ENCODE data around the gene MACIR. TPM values are rescaled to one million over a fixed set of nuclear protein-coding genes. Genes with fewer than 3 reads are reported as not detected.

MACIR gene
- total and polyA plus RNA-seq, 2 donors from 2014 or later = 7.1 to 7.4 TPM

- TF ChIP-seq CTCF (IDR thresholded peaks at IDR 0.05; ENCODE audit: borderline replicate concordance, extremely low read depth, insufficient read depth) = no peak
- no peak for FAIRE-seq
- H3K36me3 ChIP-seq (ENCODE audit: control insufficient read depth in 2 of 3, insufficient read depth in 3 of 3, low read length in 3 of 3) = no peaks in the 10 kb centered on the region
- no peak overlapping the region for H3K4me3 ChIP-seq (ENCODE audit: low read length in 3 of 3)
- H3K9me3 ChIP-seq (ENCODE audit: control insufficient read depth in 2 of 3, insufficient read depth in 1 of 3, low read length in 3 of 3) = no peaks in the 10 kb centered on the region
- DNase-seq = no peak
- H3K9ac ChIP-seq (ENCODE audit: low read length in 3 of 3) = no peak overlapping the region
- H3K27ac ChIP-seq (ENCODE audit: low read depth in 2 of 2, low read length in 2 of 2) = no peak overlapping the region
- no peaks in the 10 kb centered on the region for H3K27me3 ChIP-seq (ENCODE audit: control insufficient read depth, insufficient read depth, low read length)
- intact Hi-C loops (cut with DNase I) = no loop called here
- H3K4me1 ChIP-seq (ENCODE audit: control insufficient read depth in 2 of 3, insufficient read depth in 2 of 3, low read depth in 1 of 3, low read length in 3 of 3) = no peaks in the 10 kb centered on the region
Measured at GRCh38 chr5:103245761-103246160, 12.8 kb upstream of the MACIR start.

- no peaks in the 10 kb centered on the region for H3K36me3 ChIP-seq (ENCODE audit: control insufficient read depth in 2 of 3, insufficient read depth in 3 of 3, low read length in 3 of 3)
- H3K27me3 ChIP-seq (ENCODE audit: control insufficient read depth, insufficient read depth, low read length) = no peaks in the 10 kb centered on the region
- DNase-seq (no peak), FAIRE-seq (no peak)
- intact Hi-C loops (cut with DNase I) = no loop called here
- no peak overlapping the region for H3K27ac ChIP-seq (ENCODE audit: low read depth in 2 of 2, low read length in 2 of 2)
- no peaks in the 10 kb centered on the region for H3K9me3 ChIP-seq (ENCODE audit: control insufficient read depth in 2 of 3, insufficient read depth in 1 of 3, low read length in 3 of 3)
- no peak overlapping the region for H3K4me3 ChIP-seq (ENCODE audit: low read length in 3 of 3)
- no peak overlapping the region for H3K9ac ChIP-seq (ENCODE audit: low read length in 3 of 3)
- no peak for TF ChIP-seq CTCF (IDR thresholded peaks at IDR 0.05; ENCODE audit: borderline replicate concordance, extremely low read depth, insufficient read depth)
- no peaks in the 10 kb centered on the region for H3K4me1 ChIP-seq (ENCODE audit: control insufficient read depth in 2 of 3, insufficient read depth in 2 of 3, low read depth in 1 of 3, low read length in 3 of 3)
Measured at GRCh38 chr5:103247118-103247517, 11.4 kb upstream of the MACIR start.

- Histone ChIP-seq H3K4me1 (ENCODE audit: control insufficient read depth in 2 of 3, insufficient read depth in 2 of 3, low read depth in 1 of 3, low read length in 3 of 3) (no peaks in the 10 kb centered on the region), H3K4me3 (ENCODE audit: low read length in 3 of 3) (no peak overlapping the region), H3K27ac (ENCODE audit: low read depth in 2 of 2, low read length in 2 of 2) (no peak overlapping the region), H3K27me3 (ENCODE audit: control insufficient read depth, insufficient read depth, low read length) (no peaks in the 10 kb centered on the region), H3K36me3 (ENCODE audit: control insufficient read depth in 2 of 3, insufficient read depth in 3 of 3, low read length in 3 of 3) (no peaks in the 10 kb centered on the region), H3K9ac (ENCODE audit: low read length in 3 of 3) (no peak overlapping the region), H3K9me3 (ENCODE audit: control insufficient read depth in 2 of 3, insufficient read depth in 1 of 3, low read length in 3 of 3) (no peaks in the 10 kb centered on the region)
- no peak for DNase-seq
- no peak for TF ChIP-seq CTCF (IDR thresholded peaks at IDR 0.05; ENCODE audit: borderline replicate concordance, extremely low read depth, insufficient read depth)
- FAIRE-seq = no peak
- intact Hi-C loops (cut with DNase I) = no loop called here
Measured at GRCh38 chr5:103249068-103249467, 9.5 kb upstream of the MACIR start.

GRCh38 chr5:103254921-103255320 lies 3.6 kb upstream of the MACIR start:
- FAIRE-seq = no peak
- H3K4me3 ChIP-seq (ENCODE audit: low read length in 3 of 3) = no peak overlapping the region
- no peak overlapping the region for H3K27ac ChIP-seq (ENCODE audit: low read depth in 2 of 2, low read length in 2 of 2)
- no peak for TF ChIP-seq CTCF (IDR thresholded peaks at IDR 0.05; ENCODE audit: borderline replicate concordance, extremely low read depth, insufficient read depth)
- no peak for DNase-seq
- H3K36me3 ChIP-seq (ENCODE audit: control insufficient read depth in 2 of 3, insufficient read depth in 3 of 3, low read length in 3 of 3) = no peaks in the 10 kb centered on the region
- intact Hi-C loops (cut with DNase I) = no loop called here
- no peaks in the 10 kb centered on the region for H3K4me1 ChIP-seq (ENCODE audit: control insufficient read depth in 2 of 3, insufficient read depth in 2 of 3, low read depth in 1 of 3, low read length in 3 of 3)
- no peaks in the 10 kb centered on the region for H3K9me3 ChIP-seq (ENCODE audit: control insufficient read depth in 2 of 3, insufficient read depth in 1 of 3, low read length in 3 of 3)
- H3K27me3 ChIP-seq (ENCODE audit: control insufficient read depth, insufficient read depth, low read length) = no peaks in the 10 kb centered on the region
- H3K9ac ChIP-seq (ENCODE audit: low read length in 3 of 3) = no peak overlapping the region
